Bronchial epithelial cell (primary cell): ENCODE data around the gene RAPGEF6. TPM values are rescaled to one million over a fixed set of nuclear protein-coding genes. Genes with fewer than 3 reads are reported as not detected.
A peak's percentile ranks its signal among the peaks of the same experiment; 100 is the strongest.
"Not testable (repeated sequence)": the region's sequence is repeated elsewhere in the genome, so short reads cannot be mapped to it uniquely, and the experiment has no call there.

Experiments used
- DNase-seq: peaks from one replicate; pipeline ENCODE4 v3.0.0-alpha.2; 2010; ENCODE audit warnings: low read depth
- FAIRE-seq: peaks from 2 replicates; lab custom pipeline; 2011; peaks lifted over from hg19 to GRCh38; lab: Jason Lieb, UNC
- H3K27me3 ChIP-seq: 2 replicates; pipeline ENCODE4 v1.5.1; 2011; ENCODE audit warnings: low read length; ENCODE audit not compliant: control insufficient read depth, insufficient read depth
- H3K36me3 ChIP-seq: 2 replicates; pipeline ENCODE4 v1.5.1; 2011; ENCODE audit warnings: low read length; ENCODE audit not compliant: control insufficient read depth, insufficient read depth
- H3K4me3 ChIP-seq: 2 replicates; pipeline ENCODE4 v1.5.1; 2011; ENCODE audit warnings: mild to moderate bottlenecking, low read depth, low read length, control low read depth
- total RNA-seq: library from RNA; depleted of rRNA; stranded (reverse); fragments of >200 nt; gene quantifications from 2 replicates; pipeline ENCODE4 v1.2.1, GENCODE V29; 2014
- TF ChIP-seq, protein P1 (sequence below): IDR thresholded peaks from 2 replicates; pipeline ENCODE4 v1.5.1; 2011; ENCODE audit warnings: mild to moderate bottlenecking, moderate library complexity, low read length, control low read depth, inconsistent platforms; ENCODE audit not compliant: insufficient read depth, severe bottlenecking

RAPGEF6 gene
- total RNA-seq, 1 donor from 2014 or later: 14.2 TPM

DNA sequence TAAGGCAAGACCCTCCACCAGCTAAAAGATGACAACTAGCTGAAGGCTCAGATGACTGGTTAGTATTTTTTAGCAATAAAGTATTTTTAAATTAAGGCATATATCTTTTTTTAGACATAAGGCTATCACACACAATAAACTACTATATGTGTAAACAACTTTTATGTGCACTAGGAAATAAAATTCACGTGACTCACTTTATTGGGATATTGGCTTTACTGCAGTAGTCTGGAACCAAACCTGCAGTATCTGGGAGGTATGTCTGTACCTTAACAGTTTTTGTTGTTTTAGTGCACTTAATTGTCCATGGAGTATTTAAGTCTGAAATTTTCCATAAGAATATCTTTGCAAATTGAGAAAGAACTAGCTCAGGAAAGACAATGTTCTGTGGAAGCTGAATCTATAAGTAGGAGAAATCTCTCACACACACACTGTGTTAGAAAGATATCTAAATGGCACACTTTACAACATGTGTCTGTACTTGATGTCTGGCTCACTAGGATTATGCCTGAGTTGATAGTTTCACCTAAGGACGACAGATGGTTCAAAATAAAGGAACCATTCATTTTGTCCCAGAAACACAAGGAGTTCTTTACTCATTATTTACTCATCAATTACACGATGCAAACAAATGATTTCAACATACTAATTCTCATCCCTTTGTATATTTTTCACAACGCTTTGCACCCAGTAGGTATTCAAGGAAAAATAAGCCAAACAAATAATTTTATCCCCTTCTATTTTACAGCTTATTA, 4.6 kb downstream of the RAPGEF6 start:
- DNase-seq: peak; percentile 66
- Histone ChIP-seq H3K36me3 (no peaks in the 10 kb centered on the region), H3K4me3 (no peak overlapping the region), H3K27me3 (no peaks in the 10 kb centered on the region)
- TF ChIP-seq, protein P1, sequence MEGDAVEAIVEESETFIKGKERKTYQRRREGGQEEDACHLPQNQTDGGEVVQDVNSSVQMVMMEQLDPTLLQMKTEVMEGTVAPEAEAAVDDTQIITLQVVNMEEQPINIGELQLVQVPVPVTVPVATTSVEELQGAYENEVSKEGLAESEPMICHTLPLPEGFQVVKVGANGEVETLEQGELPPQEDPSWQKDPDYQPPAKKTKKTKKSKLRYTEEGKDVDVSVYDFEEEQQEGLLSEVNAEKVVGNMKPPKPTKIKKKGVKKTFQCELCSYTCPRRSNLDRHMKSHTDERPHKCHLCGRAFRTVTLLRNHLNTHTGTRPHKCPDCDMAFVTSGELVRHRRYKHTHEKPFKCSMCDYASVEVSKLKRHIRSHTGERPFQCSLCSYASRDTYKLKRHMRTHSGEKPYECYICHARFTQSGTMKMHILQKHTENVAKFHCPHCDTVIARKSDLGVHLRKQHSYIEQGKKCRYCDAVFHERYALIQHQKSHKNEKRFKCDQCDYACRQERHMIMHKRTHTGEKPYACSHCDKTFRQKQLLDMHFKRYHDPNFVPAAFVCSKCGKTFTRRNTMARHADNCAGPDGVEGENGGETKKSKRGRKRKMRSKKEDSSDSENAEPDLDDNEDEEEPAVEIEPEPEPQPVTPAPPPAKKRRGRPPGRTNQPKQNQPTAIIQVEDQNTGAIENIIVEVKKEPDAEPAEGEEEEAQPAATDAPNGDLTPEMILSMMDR: no peak
- no peak for FAIRE-seq

DNA sequence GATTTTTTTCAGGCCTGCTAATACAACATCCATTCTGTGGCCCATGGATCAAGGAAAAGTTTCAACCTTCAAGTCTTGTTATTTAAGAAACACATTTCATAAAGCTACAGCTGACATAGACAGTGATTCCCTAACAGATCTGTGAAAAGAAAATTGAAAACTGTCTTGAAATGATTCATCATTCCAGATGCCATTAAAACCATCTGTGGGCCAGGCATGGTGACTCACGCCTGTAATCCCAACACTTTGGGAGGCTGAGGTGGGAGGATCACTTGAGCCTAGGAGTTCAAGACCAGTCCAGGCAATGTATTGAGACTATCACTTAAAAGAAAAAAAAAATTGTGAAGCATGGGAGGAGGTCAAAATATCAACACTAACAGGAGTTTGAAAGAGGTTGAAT, 6.0 kb downstream of the RAPGEF6 start:
- TF ChIP-seq, protein P1: no peak
- DNase-seq (peak; percentile 48), FAIRE-seq (no peak)
- H3K27me3 ChIP-seq: no peaks in the 10 kb centered on the region
- H3K36me3 ChIP-seq: peaks cover 1% of the 10 kb centered on the region
- H3K4me3 ChIP-seq: no peak overlapping the region

DNA sequence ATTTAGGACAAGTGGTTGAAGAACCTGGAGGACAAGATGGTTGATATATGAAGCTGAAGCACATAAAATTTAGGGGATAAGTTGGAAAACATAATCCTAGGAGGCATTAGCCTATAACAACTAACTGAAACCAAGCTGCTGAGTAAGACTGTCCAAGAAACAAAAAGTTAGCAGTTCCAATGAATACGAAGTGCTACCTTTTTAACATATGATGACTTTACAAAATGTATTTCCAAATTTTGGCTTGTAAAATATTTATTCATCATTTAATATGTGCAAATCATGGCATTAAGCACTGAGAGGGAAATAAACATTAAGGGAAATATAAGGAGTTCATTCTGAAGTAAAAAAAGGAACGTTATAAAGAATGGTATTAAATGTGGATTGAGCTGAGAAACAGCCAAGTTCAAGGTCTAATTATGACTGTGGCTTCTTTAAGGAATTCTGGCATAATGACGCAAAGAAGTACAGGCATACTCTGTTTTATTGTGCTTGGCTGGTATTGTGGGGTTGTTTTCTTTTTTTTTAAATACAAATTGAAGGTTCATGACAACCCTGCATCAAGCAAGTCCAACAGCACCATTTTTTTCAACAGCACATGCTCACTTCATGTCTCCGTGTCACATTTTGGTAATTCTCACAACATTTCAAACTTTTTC, 7.7 kb downstream of the RAPGEF6 start:
- FAIRE-seq: no peak
- TF ChIP-seq, protein P1: no peak
- Histone ChIP-seq H3K36me3 (peaks cover 1% of the 10 kb centered on the region), H3K27me3 (no peaks in the 10 kb centered on the region), H3K4me3 (no peak overlapping the region)
- DNase-seq: no peak

DNA sequence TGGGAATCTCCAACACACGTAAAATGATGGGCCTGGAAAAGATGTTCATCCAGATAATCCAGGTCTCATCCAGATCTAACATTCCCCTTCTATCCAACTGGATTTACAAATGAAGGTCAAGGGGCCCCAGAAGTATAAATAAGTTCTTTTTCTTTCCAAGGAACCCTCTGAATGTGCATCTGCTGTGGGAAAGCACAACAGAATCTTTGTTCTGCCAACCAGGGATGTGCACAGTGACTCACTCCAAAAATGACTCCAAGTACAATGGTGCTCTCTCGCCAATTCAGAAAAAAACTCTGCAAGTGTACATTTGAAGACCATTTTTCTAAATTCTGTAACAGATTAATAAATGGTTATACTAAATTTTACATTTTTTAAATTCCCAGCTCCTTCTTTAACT, 12.4 kb downstream of the RAPGEF6 start:
- no peak overlapping the region for H3K4me3 ChIP-seq
- TF ChIP-seq, protein P1: no peak
- DNase-seq (no peak), FAIRE-seq (no peak)
- H3K27me3 ChIP-seq: no peaks in the 10 kb centered on the region
- peaks cover 1% of the 10 kb centered on the region for H3K36me3 ChIP-seq

DNA sequence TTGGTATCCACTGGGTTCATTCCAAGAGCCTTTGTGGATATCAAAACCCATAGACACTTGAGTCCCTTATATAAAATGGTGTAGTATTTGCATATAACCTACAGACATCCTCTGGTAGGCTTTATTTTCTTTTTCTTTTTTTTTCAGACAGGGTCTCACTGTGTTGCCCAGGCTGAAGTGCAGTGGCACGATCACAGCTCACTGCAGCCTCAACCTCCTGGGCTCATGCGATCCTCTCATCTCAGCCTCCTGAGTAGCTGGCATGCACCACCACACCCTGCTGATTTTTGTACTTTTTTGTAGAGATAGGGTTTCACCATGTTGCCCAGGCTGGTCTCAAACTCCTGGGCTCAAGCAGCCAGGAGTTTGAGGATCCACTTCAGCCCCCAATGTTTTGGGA, 13.9 kb downstream of the RAPGEF6 start:
- not testable (repeated sequence) for H3K27me3 ChIP-seq, H3K4me3 ChIP-seq, DNase-seq, FAIRE-seq, H3K36me3 ChIP-seq

DNA sequence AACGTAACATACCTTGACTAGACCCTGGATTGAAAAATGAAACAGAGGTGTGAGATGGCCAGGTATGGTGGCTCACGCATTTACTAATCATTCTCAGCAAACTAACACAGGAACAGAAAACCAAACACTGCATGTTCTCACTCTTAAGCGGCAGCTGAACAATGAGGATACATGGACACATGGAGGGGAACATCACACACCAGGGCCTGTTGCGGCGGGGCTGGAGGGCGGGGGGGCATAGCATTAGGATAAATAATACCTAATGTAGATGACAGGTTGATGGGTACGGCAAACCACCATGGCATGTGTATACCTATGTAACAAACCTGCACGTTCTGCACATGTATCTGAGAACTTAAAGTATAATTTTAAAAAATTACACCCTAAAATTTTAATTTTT, 15.9 kb downstream of the RAPGEF6 start:
- Histone ChIP-seq H3K27me3 (no peaks in the 10 kb centered on the region), H3K4me3 (no peak overlapping the region), H3K36me3 (no peaks in the 10 kb centered on the region)
- no peak for FAIRE-seq
- TF ChIP-seq, protein P1: no peak
- DNase-seq: no peak
